BE2C (cell line): ENCODE data around the gene FXYD4.

Experiments
- DNase-seq: peaks from one replicate; pipeline ENCODE4 v3.0.0-alpha.2; 2020
- H3K27me3 ChIP-seq: fragments of 250-450 bp; sonication (Bioruptor Pico); 2 replicates; pipeline ENCODE4 v1.5.1; 2020; ENCODE audit warnings: mild to moderate bottlenecking
- H3K36me3 ChIP-seq: fragments of 250-450 bp; sonication (Bioruptor Pico); 2 replicates; pipeline ENCODE4 v1.5.1; 2020; ENCODE audit warnings: mild to moderate bottlenecking
- H3K4me1 ChIP-seq: fragments of 250-450 bp; sonication (Bioruptor Pico); 2 replicates; pipeline ENCODE4 v1.5.1; 2020
- H3K4me3 ChIP-seq: 2 replicates; pipeline ENCODE4 v1.5.1; 2011; ENCODE audit warnings: low read depth, low read length
- H3K9me3 ChIP-seq: fragments of 250-450 bp; sonication (Bioruptor Pico); 2 replicates; pipeline ENCODE4 v1.5.1; 2020
- CTCF ChIP-seq: IDR thresholded peaks from 2 replicates; pipeline ENCODE4 v1.5.1; 2012; ENCODE audit warnings: mild to moderate bottlenecking, low read depth, low read length

FXYD4 gene

GRCh38 chr10:43360086-43360485 is 11.3 kb upstream of the FXYD4 start:
- no peak for TF ChIP-seq CTCF
- H3K36me3 ChIP-seq = no peaks in the 10 kb centered on the region
- no peaks in the 10 kb centered on the region for H3K9me3 ChIP-seq
- DNase-seq = no peak
- no peaks in the 10 kb centered on the region for H3K27me3 ChIP-seq
- H3K4me1 ChIP-seq = no peaks in the 10 kb centered on the region
- no peak overlapping the region for H3K4me3 ChIP-seq

GRCh38 chr10:43361547-43362190 is 9.8 kb upstream of the FXYD4 start:
- peak overlapping the region; percentile 69 for H3K4me3 ChIP-seq
- H3K4me1 ChIP-seq = no peaks in the 10 kb centered on the region
- no peaks in the 10 kb centered on the region for H3K27me3 ChIP-seq
- DNase-seq = no peak
- H3K9me3 ChIP-seq = no peaks in the 10 kb centered on the region
- no peak for TF ChIP-seq CTCF
- no peaks in the 10 kb centered on the region for H3K36me3 ChIP-seq

GRCh38 chr10:43362191-43362839 is 9.1 kb upstream of the FXYD4 start:
- H3K36me3 ChIP-seq = no peaks in the 10 kb centered on the region
- H3K4me3 ChIP-seq = peak overlapping the region; percentile 69
- TF ChIP-seq CTCF = peak; percentile 59
- no peaks in the 10 kb centered on the region for H3K27me3 ChIP-seq
- H3K4me1 ChIP-seq = no peaks in the 10 kb centered on the region
- no peaks in the 10 kb centered on the region for H3K9me3 ChIP-seq
- peak; percentile 96 for DNase-seq

GRCh38 chr10:43365001-43365400 is 6.4 kb upstream of the FXYD4 start:
- Histone ChIP-seq H3K27me3 (no peaks in the 10 kb centered on the region), H3K4me1 (no peaks in the 10 kb centered on the region), H3K4me3 (no peak overlapping the region), H3K36me3 (no peaks in the 10 kb centered on the region), H3K9me3 (no peaks in the 10 kb centered on the region)
- TF ChIP-seq CTCF = no peak
- no peak for DNase-seq

- H3K4me1 ChIP-seq = no peaks in the 10 kb centered on the region
- H3K9me3 ChIP-seq = no peaks in the 10 kb centered on the region
- TF ChIP-seq CTCF = no peak
- no peak overlapping the region for H3K4me3 ChIP-seq
- H3K36me3 ChIP-seq = no peaks in the 10 kb centered on the region
- no peak for DNase-seq
- no peaks in the 10 kb centered on the region for H3K27me3 ChIP-seq
Observed at GRCh38 chr10:43369921-43370320, 1.5 kb upstream of the FXYD4 start.

- DNase-seq = no peak
- H3K36me3 ChIP-seq = no peaks in the 10 kb centered on the region
- no peaks in the 10 kb centered on the region for H3K27me3 ChIP-seq
- H3K9me3 ChIP-seq = no peaks in the 10 kb centered on the region
- no peak for TF ChIP-seq CTCF
- no peaks in the 10 kb centered on the region for H3K4me1 ChIP-seq
- no peak overlapping the region for H3K4me3 ChIP-seq
Observed at GRCh38 chr10:43370671-43371215, 693 bp upstream of the FXYD4 start.
